SK-N-SH (cell line): ENCODE data around the gene SUPT20HL1.

Experiments used
- FOXM1 ChIP-seq: IDR thresholded peaks from 2 replicates; pipeline ENCODE4 v1.4.0; 2012; ENCODE audit warnings: low read depth, mild to moderate bottlenecking
- MXI1 ChIP-seq: IDR thresholded peaks from 2 replicates; pipeline ENCODE4 v1.6.1; 2012; ENCODE audit warnings: mild to moderate bottlenecking, low read depth, low read length, improper control_type of control experiment
- NFIC ChIP-seq: IDR thresholded peaks from 2 replicates; pipeline ENCODE4 v1.4.0; 2012; ENCODE audit warnings: borderline replicate concordance
- RAD21 ChIP-seq: IDR thresholded peaks from 2 replicates; pipeline ENCODE4 v1.6.1; 2012; ENCODE audit warnings: mild to moderate bottlenecking, low read length
- YY1 ChIP-seq: IDR thresholded peaks from 2 replicates; pipeline ENCODE4 v1.4.0; 2012; ENCODE audit warnings: low read depth, mild to moderate bottlenecking
- ZBTB33 ChIP-seq: IDR thresholded peaks from 2 replicates; pipeline ENCODE4 v1.4.0; 2012; ENCODE audit warnings: low read depth, borderline replicate concordance
- TF ChIP-seq, protein P1 (sequence below): fragments of 200-600 bp; sonication (generic); IDR thresholded peaks from 2 replicates; pipeline ENCODE4 v1.6.1; 2017; ENCODE audit warnings: antibody characterized with exemption, mild to moderate bottlenecking, moderate library complexity
- TF ChIP-seq, protein P2 (sequence below): IDR thresholded peaks from 2 replicates; pipeline ENCODE4 v1.6.1; 2012; ENCODE audit warnings: mild to moderate bottlenecking, low read depth, low read length, moderate library complexity

DNA sequence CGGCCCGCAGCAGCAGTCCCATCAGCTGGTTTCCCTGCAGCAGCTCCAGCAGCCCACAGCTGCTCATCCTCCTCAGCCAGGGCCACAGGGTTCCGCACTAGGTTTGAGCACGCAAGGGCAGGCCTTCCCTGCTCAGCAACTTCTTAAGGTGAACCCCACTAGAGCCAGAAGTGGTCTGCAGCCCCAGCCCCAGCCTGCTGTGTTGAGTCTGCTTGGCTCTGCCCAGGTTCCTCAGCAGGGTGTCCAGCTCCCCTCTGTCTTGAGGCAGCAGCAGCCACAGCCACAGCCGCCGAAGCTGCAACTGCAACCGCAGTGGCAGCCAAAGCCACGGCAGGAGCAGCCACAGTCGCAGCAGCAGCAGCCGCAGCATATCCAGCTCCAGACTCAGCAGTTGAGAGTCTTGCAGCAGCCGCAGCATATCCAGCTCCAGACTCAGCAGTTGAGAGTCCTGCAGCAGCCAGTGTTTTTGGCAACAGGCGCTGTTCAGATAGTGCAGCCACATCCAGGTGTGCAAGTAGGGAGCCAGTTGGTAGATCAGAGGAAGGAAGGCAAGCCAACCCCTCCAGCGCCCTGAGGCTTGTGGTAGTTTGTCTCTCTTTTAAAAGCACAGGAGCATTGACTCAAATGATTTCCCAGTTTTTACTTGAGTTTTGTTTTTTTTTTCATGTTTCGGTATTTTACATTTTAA, 4.6 kb downstream of the SUPT20HL1 start:
- TF ChIP-seq, protein P1, sequence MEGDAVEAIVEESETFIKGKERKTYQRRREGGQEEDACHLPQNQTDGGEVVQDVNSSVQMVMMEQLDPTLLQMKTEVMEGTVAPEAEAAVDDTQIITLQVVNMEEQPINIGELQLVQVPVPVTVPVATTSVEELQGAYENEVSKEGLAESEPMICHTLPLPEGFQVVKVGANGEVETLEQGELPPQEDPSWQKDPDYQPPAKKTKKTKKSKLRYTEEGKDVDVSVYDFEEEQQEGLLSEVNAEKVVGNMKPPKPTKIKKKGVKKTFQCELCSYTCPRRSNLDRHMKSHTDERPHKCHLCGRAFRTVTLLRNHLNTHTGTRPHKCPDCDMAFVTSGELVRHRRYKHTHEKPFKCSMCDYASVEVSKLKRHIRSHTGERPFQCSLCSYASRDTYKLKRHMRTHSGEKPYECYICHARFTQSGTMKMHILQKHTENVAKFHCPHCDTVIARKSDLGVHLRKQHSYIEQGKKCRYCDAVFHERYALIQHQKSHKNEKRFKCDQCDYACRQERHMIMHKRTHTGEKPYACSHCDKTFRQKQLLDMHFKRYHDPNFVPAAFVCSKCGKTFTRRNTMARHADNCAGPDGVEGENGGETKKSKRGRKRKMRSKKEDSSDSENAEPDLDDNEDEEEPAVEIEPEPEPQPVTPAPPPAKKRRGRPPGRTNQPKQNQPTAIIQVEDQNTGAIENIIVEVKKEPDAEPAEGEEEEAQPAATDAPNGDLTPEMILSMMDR, result no peak
- TF ChIP-seq, protein P2, sequence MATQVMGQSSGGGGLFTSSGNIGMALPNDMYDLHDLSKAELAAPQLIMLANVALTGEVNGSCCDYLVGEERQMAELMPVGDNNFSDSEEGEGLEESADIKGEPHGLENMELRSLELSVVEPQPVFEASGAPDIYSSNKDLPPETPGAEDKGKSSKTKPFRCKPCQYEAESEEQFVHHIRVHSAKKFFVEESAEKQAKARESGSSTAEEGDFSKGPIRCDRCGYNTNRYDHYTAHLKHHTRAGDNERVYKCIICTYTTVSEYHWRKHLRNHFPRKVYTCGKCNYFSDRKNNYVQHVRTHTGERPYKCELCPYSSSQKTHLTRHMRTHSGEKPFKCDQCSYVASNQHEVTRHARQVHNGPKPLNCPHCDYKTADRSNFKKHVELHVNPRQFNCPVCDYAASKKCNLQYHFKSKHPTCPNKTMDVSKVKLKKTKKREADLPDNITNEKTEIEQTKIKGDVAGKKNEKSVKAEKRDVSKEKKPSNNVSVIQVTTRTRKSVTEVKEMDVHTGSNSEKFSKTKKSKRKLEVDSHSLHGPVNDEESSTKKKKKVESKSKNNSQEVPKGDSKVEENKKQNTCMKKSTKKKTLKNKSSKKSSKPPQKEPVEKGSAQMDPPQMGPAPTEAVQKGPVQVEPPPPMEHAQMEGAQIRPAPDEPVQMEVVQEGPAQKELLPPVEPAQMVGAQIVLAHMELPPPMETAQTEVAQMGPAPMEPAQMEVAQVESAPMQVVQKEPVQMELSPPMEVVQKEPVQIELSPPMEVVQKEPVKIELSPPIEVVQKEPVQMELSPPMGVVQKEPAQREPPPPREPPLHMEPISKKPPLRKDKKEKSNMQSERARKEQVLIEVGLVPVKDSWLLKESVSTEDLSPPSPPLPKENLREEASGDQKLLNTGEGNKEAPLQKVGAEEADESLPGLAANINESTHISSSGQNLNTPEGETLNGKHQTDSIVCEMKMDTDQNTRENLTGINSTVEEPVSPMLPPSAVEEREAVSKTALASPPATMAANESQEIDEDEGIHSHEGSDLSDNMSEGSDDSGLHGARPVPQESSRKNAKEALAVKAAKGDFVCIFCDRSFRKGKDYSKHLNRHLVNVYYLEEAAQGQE, result no peak
- TF ChIP-seq RAD21 (no peak), NFIC (no peak), ZBTB33 (no peak), MXI1 (no peak), FOXM1 (no peak), YY1 (no peak)
